HG03196 (cell line): ENCODE measurements around the gene EFCAB8.

Source experiments
- ATAC-seq: cut with Tn5 transposase; IDR thresholded peaks from one replicate; pipeline ENCODE4 v1.9.1; 2021; ENCODE audit not compliant: unreplicated experiment

Gene EFCAB8

GRCh38 chr20:32984631-32985354 lies 126.1 kb downstream of the EFCAB8 start:
- no peak for ATAC-seq

- no peak for ATAC-seq
Measured at GRCh38 chr20:32985596-32985995, 126.9 kb downstream of the EFCAB8 start.

DNA sequence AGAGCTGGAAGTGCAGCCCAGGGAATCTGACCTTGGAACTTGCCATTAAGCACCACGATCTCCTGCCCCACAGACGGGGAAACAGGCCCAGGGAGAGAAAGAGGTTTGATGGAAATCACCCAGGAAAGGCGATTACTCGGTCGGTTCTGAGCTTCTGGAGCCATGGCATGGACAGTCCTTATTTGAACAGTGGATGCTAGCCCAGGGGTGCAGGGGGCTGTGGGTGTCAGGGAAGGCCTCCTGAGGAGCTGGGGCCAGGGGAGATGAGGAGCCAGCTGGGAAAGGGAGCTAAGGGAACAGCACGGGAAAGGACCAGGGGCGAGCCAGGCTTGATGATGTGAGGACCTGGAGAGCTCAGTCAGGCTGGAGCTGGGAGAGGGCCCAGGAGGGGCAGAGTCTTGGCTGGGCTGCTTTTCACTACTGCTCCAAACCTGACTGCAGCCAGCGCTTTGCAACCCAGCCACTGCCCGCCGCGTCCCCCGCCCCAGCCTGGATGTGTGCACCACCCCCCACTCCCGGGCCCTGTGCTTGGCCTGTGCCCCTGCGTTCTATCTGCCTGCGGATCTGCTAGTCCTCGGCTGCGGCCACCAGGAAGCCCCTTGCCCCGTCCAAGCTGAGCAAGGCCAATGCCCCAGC lies 127.7 kb downstream of the EFCAB8 start:
- no peak for ATAC-seq

GRCh38 chr20:32987044-32987825 lies 128.5 kb downstream of the EFCAB8 start:
- no peak for ATAC-seq

DNA sequence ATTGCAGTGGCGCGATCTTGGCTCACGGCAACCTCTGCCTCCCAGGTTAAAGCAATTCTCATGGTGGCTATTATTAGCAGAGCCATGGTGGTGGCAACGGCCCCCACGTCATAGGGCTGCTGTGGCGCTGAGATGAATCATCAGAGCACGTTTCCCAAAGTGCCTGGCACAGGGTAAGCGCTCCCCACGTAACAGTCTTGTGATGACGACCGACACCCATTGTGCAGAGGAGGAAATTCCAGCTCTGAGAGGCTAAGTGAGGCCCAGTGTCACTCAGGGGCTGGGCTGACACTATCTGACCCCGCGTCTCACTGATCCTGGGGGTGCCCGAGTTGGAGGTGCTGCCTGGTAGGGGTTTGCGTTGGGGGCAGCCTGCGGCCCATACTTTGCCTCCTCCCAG lies 129.3 kb downstream of the EFCAB8 start:
- ATAC-seq = no peak

DNA sequence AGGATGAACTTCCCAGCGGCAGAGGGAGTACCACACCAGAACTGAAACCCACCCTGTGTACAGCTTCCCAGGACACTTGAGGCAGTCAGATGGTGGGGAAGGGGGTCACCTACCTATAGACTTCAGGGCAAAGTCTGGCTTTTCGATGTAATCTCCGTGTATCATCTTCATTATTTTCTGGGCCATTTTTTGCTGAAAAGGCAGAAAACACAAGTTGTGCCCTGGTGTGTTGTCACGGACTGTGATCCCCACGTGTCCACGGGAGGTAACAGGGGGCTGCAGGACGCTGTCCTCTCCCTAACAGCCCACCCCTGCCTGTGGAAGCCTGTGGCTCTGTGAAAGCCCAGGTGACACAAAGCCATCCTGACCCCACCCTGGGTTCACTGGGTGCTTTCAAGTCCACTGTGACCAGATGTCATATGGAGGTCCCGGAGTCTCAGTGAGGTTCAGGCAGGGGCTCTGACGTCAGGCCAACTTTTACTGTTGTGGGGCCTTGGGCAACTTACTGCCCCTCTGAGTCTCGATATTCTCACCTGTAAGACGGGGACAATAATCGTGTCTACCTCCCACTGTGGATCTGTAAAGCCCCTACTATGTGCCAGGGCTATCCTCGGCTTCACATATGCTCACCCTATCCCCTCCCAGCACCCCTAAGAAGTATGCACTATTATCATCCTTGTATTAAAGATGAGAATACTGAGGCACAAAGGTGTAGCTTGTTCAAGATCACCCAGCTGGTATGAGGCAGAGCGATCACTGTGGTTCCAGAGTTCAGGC lies 131.0 kb downstream of the EFCAB8 start:
- no peak for ATAC-seq

- ATAC-seq = no peak
Measured at GRCh38 chr20:32990426-32990825, 131.7 kb downstream of the EFCAB8 start.

GRCh38 chr20:32991383-32991782 lies 132.7 kb downstream of the EFCAB8 start:
- no peak for ATAC-seq

GRCh38 chr20:32991792-32992641 lies 133.3 kb downstream of the EFCAB8 start:
- ATAC-seq = no peak

DNA sequence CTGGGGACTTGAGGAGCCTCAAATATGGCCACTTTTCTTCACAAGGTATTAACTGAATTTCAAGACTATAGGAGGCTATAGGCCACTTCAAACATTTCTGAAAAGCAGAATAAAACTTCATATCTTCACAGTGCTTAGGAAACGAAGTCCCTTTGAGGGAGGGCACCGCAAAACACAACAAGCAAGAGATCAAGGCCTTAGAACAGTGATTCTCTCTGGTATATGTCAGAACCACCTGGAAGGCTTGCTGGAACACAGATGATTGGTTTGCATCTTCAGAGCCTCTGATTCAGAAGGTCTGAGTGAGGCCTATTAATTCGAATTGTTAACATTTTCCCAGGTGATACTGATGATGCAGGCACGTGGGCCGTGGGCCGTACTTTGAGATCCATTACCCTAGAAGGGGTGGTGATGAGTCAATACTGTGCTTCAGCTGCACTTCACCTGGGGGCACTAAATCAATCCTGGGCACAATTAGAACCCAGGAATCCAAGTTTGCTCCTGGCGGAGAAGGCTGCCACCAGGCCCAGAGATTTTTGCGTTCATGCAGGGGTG lies 134.8 kb downstream of the EFCAB8 start:
- no peak for ATAC-seq

GRCh38 chr20:32995802-32996201 lies 137.1 kb downstream of the EFCAB8 start:
- no peak for ATAC-seq

DNA sequence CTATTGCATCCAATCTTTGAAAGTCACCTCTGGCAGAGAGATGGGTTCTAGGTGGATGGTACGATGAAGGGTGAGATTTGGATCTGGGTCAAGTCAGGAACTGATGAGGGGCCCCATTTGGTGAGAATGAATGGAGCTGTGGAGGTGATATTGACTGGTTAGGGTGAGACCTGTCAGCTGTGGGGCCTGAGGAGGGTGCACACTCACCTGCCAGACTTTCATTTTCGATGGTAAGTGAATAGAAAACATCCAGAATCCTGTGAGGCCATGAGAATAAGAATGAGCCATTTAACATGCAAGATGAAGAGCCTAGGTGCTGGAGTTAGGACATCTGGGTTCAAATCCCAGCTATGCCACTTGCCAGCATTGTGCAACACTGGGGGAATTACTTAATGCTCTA lies 138.7 kb downstream of the EFCAB8 start:
- no peak for ATAC-seq

DNA sequence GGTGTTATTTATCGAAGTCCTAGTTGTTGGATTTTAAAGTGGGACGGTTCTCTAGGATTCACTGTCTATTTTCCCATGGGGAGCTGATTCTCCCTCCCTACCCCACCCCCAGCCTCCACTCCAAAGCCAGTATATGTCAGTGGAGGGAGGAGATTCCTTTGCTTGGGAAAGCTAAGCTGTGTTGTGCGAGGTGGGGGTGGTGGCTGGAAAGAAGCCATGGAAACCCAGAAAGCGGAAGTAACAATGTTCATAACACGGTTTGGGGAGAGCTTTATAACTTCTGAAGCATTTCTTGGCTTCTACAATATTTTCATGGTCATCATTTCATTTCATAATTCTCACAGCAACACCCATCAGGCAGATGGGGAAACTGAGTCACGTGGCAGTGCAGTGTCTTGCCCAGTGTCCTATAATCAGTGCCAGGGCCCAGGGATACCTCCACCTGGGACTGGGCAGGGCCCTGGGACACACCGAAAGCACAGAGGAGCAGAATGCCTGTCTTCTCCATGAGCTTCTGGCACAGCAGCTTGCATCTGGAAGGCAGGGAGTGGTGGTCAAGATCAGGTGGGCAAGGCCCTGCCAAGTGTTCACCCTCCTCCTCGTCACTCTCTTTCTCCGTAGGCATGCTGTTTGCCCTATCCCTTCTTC lies 141.0 kb downstream of the EFCAB8 start:
- ATAC-seq = no peak

GRCh38 chr20:33000802-33001466 lies 142.2 kb downstream of the EFCAB8 start:
- no peak for ATAC-seq

GRCh38 chr20:33002087-33002808 lies 143.5 kb downstream of the EFCAB8 start:
- no peak for ATAC-seq

GRCh38 chr20:33004141-33004751 lies 145.5 kb downstream of the EFCAB8 start, which contains the start of gene SUN5:
SUN5 (minus strand) TSS chr20:33004433; CDS start chr20:33004340, 93 bp downstream.
- ATAC-seq = no peak

DNA sequence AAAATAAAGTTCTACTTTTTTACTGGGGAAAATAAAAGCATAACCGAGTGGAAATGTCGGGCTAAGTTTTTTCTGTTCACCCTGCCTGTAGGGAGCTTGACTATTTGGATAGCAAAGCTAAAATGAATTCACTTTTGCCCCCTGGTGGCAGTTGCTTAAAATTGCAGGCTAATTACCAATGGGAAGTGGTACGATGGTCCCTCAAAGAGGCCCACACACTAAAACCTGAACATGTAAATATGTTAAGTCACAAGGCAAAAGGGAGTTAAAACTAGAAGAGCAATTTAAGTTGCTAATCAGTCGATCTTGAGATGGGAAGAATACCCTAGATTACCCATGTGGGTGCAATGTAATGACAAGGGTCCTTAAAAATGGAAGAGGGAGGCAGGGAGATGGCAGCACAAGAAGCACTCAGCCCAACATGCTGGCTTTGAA lies 146.4 kb downstream of the EFCAB8 start:
- ATAC-seq = no peak
